Measurements from ENCODE around the gene CRB1.

The CRB1 gene

DNA sequence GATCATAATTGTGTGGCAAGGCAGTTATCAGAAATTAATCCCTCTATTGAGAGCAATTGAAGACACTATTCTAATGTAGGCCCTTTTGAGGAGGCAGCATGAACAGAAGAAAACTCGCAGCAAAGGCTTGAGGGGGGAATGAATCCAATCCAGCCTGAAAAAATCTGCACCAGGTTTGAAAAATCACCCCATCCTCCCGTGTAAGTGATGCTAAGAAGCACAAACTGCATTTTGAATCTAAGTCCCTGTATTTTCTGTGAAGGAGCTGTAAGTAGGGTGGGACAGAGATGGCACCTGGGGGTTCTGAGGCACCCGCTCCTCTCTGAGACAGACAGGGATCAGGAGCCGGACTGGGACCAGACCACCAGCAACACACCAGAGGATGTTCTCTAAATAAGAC, at the start of gene CRB1:
Gene CRB1 (plus strand): TSS at position 241 of the 400 bp plus-strand sequence. CDS start 161 bp downstream, outside the sequence.
- no peak for TF ChIP-seq CTCF (IDR thresholded peaks at IDR 0.05; ENCODE audit: control extremely low read depth, extremely low read depth, low read depth, missing control alignments)
- no peak for DNase-seq (ENCODE audit: extremely low spot score)
- CTCF ChIA-PET, result interaction anchor here (1.3 kb wide), 1 partner anchor 10 kb away, joined by 4 read pairs; no protein-coding TSS in a partner anchor
- POLR2A ChIA-PET, result no interaction called here

DNA sequence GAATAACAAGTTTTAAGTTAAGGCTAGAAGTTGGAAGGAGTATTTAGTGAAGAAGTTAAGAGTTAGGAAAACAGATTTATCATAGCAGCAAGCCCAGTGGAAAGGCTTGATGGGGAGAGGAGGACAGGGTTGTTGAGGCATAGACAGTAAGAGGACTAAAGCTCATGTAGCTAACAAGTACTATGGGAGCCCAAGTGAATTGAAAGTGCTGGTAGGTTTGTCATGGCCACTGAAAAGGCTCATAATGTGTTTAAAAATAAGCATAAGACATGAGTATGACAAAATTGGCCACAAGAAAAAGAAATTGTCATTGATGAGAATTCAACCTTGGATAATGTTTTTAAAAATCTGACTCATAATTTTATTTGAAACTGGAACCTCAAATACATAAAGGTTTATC, 49.2 kb upstream of the CRB1 start:
- POLR2A ChIA-PET, result no interaction called here
- no peak for DNase-seq (ENCODE audit: extremely low spot score)
- no peak for TF ChIP-seq CTCF (IDR thresholded peaks at IDR 0.05; ENCODE audit: control extremely low read depth, extremely low read depth, low read depth, missing control alignments)
- CTCF ChIA-PET, result interaction anchor here (1.5 kb wide), 1 partner anchor 36 kb away, joined by 3 read pairs; no protein-coding TSS in a partner anchor

GRCh38 chr1:197222025-197222685, 45.9 kb upstream of the CRB1 start:
- ChIA-PET CTCF (no interaction called here), POLR2A (no interaction called here)
- no peak for TF ChIP-seq CTCF (IDR thresholded peaks at IDR 0.05; ENCODE audit: control extremely low read depth, extremely low read depth, low read depth, missing control alignments)
- DNase-seq (ENCODE audit: extremely low spot score), result no peak

- no peak for DNase-seq (ENCODE audit: extremely low spot score)
- no peak for TF ChIP-seq CTCF (IDR thresholded peaks at IDR 0.05; ENCODE audit: control extremely low read depth, extremely low read depth, low read depth, missing control alignments)
- POLR2A ChIA-PET, result no interaction called here
- CTCF ChIA-PET, result no interaction called here
Measured at GRCh38 chr1:197222780-197223179, 45.3 kb upstream of the CRB1 start.

DNA sequence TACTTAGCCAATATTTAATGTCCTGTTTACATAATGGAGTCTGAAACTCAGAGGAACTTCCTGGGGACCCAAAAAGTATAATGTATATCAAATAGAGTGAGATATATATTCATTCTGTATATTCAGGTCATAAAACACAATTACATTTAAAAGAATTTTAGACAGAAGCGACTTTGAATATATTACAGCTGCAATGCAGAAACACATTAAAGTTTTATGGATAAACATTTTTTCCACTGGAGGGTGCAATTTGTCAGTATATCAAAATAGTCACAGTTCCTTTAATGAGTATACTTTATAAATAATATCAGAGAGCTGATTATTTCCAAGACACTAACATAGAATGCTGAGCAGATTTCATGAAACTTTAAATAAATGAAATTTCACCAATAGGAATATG, 43.9 kb upstream of the CRB1 start:
- DNase-seq (ENCODE audit: extremely low spot score), result no peak
- ChIA-PET POLR2A (no interaction called here), CTCF (no interaction called here)
- TF ChIP-seq CTCF (IDR thresholded peaks at IDR 0.05; ENCODE audit: control extremely low read depth, extremely low read depth, low read depth, missing control alignments), result no peak

GRCh38 chr1:197225611-197226010, 42.4 kb upstream of the CRB1 start:
- POLR2A ChIA-PET, result no interaction called here
- no peak for DNase-seq (ENCODE audit: extremely low spot score)
- no peak for TF ChIP-seq CTCF (IDR thresholded peaks at IDR 0.05; ENCODE audit: control extremely low read depth, extremely low read depth, low read depth, missing control alignments)
- CTCF ChIA-PET, result interaction anchor here (1.1 to 1.5 kb wide), 2 partner anchors 15 to 236 kb away, joined by 3 read pairs; no protein-coding TSS in a partner anchor
